HG03280 (cell line): Measurements from ENCODE around the gene VWF.

Experiments used
- ATAC-seq: cut with Tn5 transposase; IDR thresholded peaks from one replicate; pipeline ENCODE4 v1.9.1; 2021; ENCODE audit warnings: mild to moderate bottlenecking, moderate library complexity; ENCODE audit not compliant: unreplicated experiment

Gene VWF

GRCh38 chr12:5899675-5900074, 224.8 kb downstream of the VWF start:
- ATAC-seq = no peak

- ATAC-seq = no peak
Observed at GRCh38 chr12:5898874-5899273, 225.6 kb downstream of the VWF start.
